Brain microvascular endothelial cell (primary cell): ENCODE measurements around the gene SLC8A1.

Source experiments
- DNase-seq: peaks from one replicate; pipeline ENCODE4 v3.0.0-alpha.2; 2020
- H3K27ac ChIP-seq: fragments of 250-450 bp; sonication (Bioruptor Pico); 2 replicates; pipeline ENCODE4 v1.5.1; 2020; ENCODE audit warnings: mild to moderate bottlenecking, moderate library complexity
- H3K27me3 ChIP-seq: fragments of 250-450 bp; sonication (Bioruptor Pico); replicated peaks from 2 replicates; pipeline ENCODE4 v1.5.1; 2020; ENCODE audit warnings: mild to moderate bottlenecking
- H3K36me3 ChIP-seq: fragments of 250-450 bp; sonication (Bioruptor Pico); replicated peaks from 2 replicates; pipeline ENCODE4 v1.5.1; 2020; ENCODE audit warnings: mild to moderate bottlenecking
- H3K4me3 ChIP-seq: 2 replicates; pipeline ENCODE4 v1.5.1; 2011; ENCODE audit warnings: low read depth, mild to moderate bottlenecking, control low read depth, low read length, moderate library complexity
- in situ Hi-C: cut with HindIII; loops from 2 replicates; pipeline ENCODE4 v1.10.0; 2017; ENCODE audit warnings: low sequenced_read_pairs, low pct_ligation_motif_present
- TF ChIP-seq, protein P1 (sequence below): IDR thresholded peaks from 2 replicates; pipeline ENCODE4 v1.5.1; 2011; ENCODE audit warnings: low read depth, mild to moderate bottlenecking, moderate library complexity, low read length, control low read depth, inconsistent platforms; ENCODE audit errors: missing control alignments

The SLC8A1 gene

DNA sequence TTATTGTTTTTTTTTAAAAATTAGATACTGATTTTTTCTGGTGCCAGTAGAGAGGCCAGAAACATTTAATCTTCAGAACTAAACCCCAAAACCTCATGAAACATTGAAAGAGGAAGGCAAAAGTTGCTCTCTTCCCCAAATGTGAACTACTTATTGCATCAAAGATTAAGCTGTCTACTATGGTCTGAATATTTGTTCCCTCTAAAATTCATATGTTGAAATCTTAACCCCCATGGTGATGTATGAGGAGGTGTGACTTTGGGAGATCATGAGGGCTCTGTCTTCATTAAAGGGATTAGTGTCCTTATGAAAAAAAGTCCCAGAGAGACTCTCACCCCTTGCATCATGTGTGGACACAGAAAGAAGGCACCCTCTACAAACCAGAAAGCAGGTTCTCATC, 28.2 kb upstream of the SLC8A1 start:
- H3K36me3 ChIP-seq: no peaks in the 10 kb centered on the region
- no peak overlapping the region for H3K4me3 ChIP-seq
- H3K27me3 ChIP-seq: no peaks in the 10 kb centered on the region
- no peak overlapping the region for H3K27ac ChIP-seq
- TF ChIP-seq, protein P1, sequence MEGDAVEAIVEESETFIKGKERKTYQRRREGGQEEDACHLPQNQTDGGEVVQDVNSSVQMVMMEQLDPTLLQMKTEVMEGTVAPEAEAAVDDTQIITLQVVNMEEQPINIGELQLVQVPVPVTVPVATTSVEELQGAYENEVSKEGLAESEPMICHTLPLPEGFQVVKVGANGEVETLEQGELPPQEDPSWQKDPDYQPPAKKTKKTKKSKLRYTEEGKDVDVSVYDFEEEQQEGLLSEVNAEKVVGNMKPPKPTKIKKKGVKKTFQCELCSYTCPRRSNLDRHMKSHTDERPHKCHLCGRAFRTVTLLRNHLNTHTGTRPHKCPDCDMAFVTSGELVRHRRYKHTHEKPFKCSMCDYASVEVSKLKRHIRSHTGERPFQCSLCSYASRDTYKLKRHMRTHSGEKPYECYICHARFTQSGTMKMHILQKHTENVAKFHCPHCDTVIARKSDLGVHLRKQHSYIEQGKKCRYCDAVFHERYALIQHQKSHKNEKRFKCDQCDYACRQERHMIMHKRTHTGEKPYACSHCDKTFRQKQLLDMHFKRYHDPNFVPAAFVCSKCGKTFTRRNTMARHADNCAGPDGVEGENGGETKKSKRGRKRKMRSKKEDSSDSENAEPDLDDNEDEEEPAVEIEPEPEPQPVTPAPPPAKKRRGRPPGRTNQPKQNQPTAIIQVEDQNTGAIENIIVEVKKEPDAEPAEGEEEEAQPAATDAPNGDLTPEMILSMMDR: no peak
- in situ Hi-C loops: no loop called here
- DNase-seq: no peak

DNA sequence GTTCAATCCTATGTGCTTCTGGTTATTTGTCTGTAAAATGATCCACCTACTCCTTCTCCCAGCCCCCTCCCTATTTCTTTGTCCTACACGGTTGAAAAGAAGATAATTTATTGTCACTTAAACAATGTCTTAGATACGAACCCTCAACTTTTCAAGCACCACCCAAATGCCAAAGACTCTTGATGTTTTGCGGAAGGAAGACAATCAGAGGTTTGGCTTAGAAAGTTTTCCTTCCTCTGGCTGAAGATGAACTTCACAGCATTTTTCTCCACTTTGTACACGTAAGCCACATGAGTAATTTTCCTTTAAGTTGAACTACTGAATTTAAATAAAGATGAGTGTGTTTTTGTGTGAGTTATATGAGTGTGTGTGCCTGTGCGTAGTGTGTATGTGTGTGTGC, 25.5 kb upstream of the SLC8A1 start:
- H3K36me3 ChIP-seq: no peaks in the 10 kb centered on the region
- DNase-seq: no peak
- in situ Hi-C loops: no loop called here
- TF ChIP-seq, protein P1: no peak
- H3K4me3 ChIP-seq: no peak overlapping the region
- no peak overlapping the region for H3K27ac ChIP-seq
- H3K27me3 ChIP-seq: no peaks in the 10 kb centered on the region

DNA sequence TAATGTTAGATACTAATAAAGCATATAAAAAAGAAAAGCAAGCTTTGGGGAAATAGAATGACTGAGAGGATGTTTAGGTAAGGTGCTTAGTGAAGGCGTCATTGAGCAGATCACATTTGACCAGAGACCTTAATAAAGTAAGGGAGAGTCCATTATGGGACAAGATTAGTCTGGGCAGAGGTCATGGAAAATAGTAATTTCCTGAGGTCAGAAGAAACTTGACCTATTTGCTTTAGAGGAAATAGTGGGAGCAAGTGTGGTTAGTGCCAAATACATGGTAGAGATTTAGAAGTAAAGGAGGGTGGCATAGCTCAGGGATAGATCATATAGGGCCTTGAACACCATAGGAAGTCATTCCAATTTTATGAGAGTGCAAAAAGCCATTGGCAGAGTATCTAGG, 24.5 kb upstream of the SLC8A1 start:
- Histone ChIP-seq H3K27ac (no peak overlapping the region), H3K27me3 (no peaks in the 10 kb centered on the region), H3K4me3 (no peak overlapping the region), H3K36me3 (no peaks in the 10 kb centered on the region)
- in situ Hi-C loops: no loop called here
- TF ChIP-seq, protein P1: no peak
- no peak for DNase-seq

DNA sequence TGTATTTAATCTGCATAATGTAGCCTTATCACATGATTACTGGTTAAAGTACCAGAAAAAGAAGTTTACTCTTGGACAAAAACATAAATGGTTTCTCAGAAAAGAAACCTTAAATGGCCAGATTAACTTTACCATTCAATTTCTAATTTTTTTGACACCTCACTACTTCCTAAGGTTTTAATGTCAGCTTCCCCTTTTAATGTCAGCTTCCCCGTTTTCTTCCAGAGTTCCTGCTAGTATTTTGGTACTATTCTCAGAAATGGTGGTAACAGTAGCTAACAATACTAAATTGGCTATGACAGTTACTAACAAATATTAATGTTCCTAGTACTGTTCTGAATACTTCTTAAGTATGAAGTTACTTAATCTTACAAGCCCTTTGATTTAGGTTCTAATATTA, 22.4 kb upstream of the SLC8A1 start:
- in situ Hi-C loops: no loop called here
- DNase-seq: no peak
- no peaks in the 10 kb centered on the region for H3K36me3 ChIP-seq
- no peak overlapping the region for H3K4me3 ChIP-seq
- TF ChIP-seq, protein P1: no peak
- H3K27me3 ChIP-seq: no peaks in the 10 kb centered on the region
- no peak overlapping the region for H3K27ac ChIP-seq

DNA sequence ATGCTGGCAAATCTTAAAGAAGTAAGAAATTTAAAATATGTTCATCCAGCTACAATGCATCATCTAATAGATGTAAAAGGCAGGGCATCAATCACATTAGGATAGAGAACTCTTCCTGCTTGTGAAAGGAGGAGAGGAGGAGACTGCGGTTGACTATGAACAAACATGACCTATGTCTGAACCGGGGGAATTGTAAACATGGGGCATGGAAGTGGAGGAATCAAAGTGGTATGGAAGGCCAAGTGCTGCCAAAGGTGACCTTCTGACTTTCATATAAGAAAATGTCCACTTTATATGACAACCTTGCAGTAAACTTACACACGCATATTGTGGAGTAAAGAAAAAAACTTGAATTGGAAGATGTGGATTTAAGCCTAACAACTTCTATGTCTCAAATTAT, 20.0 kb upstream of the SLC8A1 start:
- TF ChIP-seq, protein P1: no peak
- no peak for DNase-seq
- Histone ChIP-seq H3K27me3 (no peaks in the 10 kb centered on the region), H3K27ac (no peak overlapping the region), H3K4me3 (no peak overlapping the region), H3K36me3 (no peaks in the 10 kb centered on the region)
- in situ Hi-C loops: no loop called here
